HuH-7 (cell line): Measurements from ENCODE around the gene ZNF799.
A peak's percentile ranks its signal among the peaks of the same experiment; 100 is the strongest.
"Not testable (repeated sequence)": the region's sequence is repeated elsewhere in the genome, so short reads cannot be mapped to it uniquely, and the experiment has no call there.

Experiments used
- DNase-seq: peaks from one replicate; pipeline ENCODE4 v3.0.0; 2011; ENCODE audit warnings: low spot score

The ZNF799 gene

GRCh38 chr19:12400633-12401502, at the start of gene ZNF799:
Gene ZNF799 (minus strand): TSS chr19:12401271. CDS start chr19:12401070, 201 bp downstream.
- DNase-seq = peak; percentile 64

- DNase-seq = no peak
These were observed 49.8 kb upstream of the ZNF799 start for GRCh38 chr19:12450844-12451243.

- no peak for DNase-seq
These were observed 47.7 kb upstream of the ZNF799 start for GRCh38 chr19:12448808-12449207.

DNA sequence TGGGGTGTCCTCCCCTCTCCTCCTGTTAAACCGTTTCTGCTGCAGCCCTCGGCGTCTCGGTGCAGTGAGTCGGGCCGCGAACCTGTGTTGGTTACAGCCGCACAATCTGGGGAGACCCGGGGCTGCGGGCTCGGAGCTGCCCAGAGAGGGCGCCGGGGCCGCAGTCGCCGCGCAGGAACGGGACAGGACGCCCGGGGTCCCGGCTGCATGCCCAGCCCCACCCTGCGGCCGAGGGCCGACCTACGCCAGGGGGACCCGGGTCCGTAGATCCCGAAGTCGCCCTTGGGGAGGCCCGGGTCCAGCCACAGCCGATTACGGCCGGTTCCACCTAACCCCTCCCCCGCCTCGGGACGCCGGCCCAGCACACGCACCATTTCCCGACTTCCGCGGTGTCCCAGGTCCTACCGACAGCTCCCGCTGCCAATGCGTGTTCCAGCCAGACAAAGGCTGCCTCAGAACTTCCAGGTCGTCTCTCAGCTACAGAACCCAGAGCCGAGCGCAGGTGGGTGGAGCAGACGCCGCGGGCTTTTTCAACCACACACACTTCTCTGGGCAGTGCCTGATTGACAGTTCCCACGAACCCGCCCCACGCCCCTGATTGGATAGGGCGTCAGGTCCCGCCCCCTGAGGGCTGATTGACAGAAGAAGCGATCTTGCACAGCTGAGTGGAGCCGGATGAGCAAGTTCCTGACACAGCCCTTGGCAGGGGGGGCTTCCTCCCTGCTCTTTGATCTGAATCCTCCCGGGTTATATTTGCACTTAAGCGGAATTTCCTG, 39.7 kb upstream of the ZNF799 start, which contains the start of gene ZNF443:
ZNF443 (minus strand) TSS at position 481 of the 776 bp plus-strand sequence; CDS start at position 374, 107 bp downstream.
- peak; percentile 74 for DNase-seq

DNA sequence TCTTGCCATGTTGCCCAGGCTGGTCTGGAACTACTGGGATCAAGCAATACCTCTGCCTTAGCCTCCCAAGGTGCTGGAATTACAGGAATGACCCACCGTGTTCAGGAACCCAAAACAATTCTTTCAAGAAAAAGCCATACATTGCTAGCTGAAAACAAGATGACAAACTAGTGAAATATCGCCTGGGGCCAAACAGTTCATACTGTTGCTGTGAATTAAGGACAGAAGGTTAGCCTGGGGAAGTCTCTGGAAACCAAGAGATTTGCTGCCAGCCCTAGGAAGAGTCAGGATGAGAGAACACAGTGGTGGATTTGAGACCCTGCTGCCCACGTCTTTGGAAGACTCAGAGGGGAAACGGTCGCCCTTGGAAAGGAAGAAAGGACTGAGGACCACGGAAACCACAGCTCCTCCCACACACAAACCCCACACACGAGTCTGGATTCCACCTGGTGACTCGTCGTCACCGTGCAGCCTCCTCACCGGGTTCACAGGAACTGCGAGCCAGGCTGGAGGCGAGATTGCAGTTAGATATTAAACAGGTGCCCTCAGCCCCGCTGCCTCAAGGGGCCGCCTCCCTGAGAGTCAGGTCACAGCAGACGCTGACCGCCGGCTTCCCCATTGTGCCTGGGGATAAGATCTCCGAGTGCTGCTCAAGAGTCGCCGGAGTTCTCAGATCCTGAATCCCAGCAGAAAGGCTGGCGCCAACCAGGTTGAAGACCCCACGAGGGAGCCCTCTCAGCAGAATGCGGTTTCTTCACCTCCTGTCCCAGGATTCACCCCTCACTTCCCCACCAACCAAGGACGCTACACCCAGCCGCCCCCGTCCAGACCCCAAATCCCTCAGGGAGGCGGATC, 38.8 kb upstream of the ZNF799 start:
- DNase-seq = not testable (repeated sequence)

DNA sequence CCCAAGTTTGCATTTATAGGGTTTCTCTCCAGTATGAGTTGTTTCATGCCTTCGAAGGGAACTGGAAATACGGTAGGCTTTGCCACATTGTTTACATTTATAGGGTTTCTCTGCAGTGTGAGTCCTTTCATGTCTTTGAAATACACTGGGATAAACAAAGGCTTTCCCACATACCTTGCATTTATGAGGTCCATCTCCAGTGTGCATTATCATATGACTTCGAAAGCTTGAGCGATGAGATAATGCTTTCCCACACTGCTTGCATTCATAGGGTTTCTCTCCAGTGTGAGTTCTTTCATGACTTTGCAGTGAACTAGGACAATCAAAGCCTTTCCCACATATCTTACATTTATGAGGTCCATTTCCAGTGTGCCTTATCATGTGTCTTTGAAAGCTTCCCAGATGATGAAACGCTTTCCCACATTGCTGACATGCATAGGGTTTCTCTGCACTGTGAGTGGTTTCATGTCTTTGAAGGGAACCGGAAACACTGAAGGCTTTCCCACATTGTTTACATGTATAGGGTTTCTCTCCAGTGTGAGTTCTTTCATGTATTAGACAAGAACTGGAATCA, 29.7 kb upstream of the ZNF799 start:
- DNase-seq = not testable (repeated sequence)

GRCh38 chr19:12425888-12426274, 24.8 kb upstream of the ZNF799 start:
- no peak for DNase-seq

GRCh38 chr19:12425236-12425887, 24.3 kb upstream of the ZNF799 start:
- no peak for DNase-seq

GRCh38 chr19:12417273-12417672, 16.2 kb upstream of the ZNF799 start:
- not testable (repeated sequence) for DNase-seq

GRCh38 chr19:12411893-12412292, 10.8 kb upstream of the ZNF799 start:
- DNase-seq = no peak

DNA sequence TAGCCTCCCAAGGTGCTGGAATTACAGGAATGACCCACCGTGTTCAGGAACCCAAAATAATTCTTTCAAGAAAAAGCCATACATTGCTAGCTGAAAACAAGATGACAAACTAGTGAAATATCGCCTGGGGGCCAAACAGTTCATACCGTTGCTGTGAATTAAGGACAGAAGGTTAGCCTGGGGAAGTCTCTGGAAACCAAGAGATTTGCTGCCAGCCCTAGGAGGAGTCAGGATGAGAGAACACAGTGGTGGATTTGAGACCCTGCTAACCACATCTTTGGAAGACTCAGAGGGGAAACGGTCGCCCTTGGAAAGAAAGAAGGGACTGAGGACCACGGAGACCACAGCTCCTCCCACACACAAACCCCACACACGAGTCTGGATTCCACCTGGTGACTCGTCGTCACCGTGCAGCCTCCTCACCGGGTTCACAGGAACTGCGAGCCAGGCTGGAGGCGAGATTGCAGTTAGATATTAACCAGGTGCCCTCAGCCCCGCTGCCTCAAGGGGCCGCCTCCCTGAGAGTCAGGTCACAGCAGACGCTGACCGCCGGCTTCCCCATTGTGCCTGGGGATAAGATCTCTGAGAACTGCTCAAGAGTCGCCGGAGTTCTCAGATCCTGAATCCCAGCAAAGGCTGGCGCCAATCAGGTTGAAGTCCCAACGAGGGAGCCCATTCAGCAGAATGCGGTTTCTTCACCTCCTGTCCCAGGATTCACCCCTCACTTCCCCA, 1.0 kb downstream of the ZNF799 start:
- peak; percentile 2 for DNase-seq

DNA sequence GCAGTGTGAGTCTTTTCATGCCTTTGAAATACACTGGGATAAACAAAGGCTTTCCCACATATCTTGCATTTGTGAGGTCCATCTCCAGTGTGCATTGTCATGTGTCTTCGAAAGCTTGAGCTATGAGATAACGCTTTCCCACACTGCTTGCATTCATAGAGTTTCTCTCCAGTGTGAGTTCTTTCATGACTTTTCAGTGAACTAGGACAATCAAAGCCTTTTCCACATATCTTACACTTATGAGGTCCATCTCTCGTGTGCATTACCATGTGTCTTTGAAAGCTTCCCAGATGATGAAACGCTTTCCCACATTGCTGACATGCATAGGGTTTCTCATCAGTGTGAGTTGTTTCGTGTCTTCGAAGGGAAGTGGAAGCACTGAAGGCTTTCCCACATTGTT, 9.9 kb downstream of the ZNF799 start:
- not testable (repeated sequence) for DNase-seq

DNA sequence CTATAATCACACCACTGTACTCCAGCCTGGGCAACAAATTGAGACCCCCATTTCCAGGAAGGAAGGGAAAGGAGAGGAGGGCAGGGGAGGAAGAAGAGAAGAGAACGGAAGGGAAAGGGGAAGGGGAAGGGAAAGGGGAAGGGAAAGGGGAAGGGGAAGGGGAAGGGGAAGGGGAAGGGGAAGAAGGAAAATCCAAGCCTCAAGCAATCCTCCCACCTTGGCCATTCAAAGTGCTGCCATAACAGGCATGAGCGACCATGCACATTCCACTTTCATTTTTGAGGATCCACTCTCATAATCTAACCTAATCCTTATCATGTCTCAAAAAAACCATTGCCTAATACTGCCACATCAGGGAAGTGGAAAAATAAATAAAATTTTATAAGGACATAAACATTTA, 14.7 kb downstream of the ZNF799 start:
- not testable (repeated sequence) for DNase-seq

DNA sequence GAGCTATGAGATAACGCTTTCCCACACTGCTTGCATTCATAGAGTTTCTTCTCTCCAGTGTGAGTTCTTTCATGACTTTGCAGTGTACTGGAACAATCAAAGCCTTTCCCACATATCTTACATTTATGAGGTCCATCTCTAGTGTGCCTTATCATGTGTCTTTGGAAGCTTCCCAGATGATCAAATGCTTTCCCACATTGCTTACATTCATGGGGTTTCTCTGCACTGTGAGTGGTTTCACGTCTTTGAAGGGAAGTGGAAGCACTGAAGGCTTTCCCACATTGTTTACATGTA, 20.7 kb downstream of the ZNF799 start:
- no peak for DNase-seq

GRCh38 chr19:12379732-12380443, 21.2 kb downstream of the ZNF799 start:
- no peak for DNase-seq

GRCh38 chr19:12374026-12374425, 27.0 kb downstream of the ZNF799 start:
- DNase-seq = no peak

GRCh38 chr19:12365236-12366162, 35.6 kb downstream of the ZNF799 start, which contains the start of gene ZNF442:
Gene ZNF442 (minus strand): TSS chr19:12365683. CDS start chr19:12363631, 2,052 bp downstream.
- DNase-seq = peak; percentile 94

GRCh38 chr19:12364391-12365235, 36.5 kb downstream of the ZNF799 start:
- DNase-seq = peak; percentile 6
